Heart right ventricle (tissue), 16 donors: ENCODE results near the gene LNP1. TPM values are rescaled to one million over a fixed set of nuclear protein-coding genes. Genes with fewer than 3 reads are reported as not detected.
A peak's percentile ranks its signal among the peaks of the same experiment; 100 is the strongest.

Experiments
- ATAC-seq, 8 donors: fragments of 200-7000 bp; cut with Tn5 transposase; one replicate each; pipeline ENCODE4 v1.9.1; 2020; ENCODE audit warnings: mild to moderate bottlenecking in 8 of 8, moderate library complexity in 8 of 8, moderate number of reproducible peaks in 1 of 8
- DNase-seq, 2 donors: peaks; one replicate each; pipeline ENCODE4 v3.0.0-alpha.2; 2020
- H3K27ac ChIP-seq, 10 donors: fragments of 200-600 bp; sonication (generic) in 2 of 10; one replicate each; pipeline versions ENCODE4 v1.5.0 to v1.8.0; 2020 to 2022; ENCODE audit warnings: mild to moderate bottlenecking in 3 of 10
- H3K27me3 ChIP-seq, 7 donors: fragments of 200-600 bp; one replicate each; pipeline ENCODE4 v1.8.0; 2021 to 2022; ENCODE audit warnings: mild to moderate bottlenecking in 2 of 7
- H3K36me3 ChIP-seq, 9 donors: fragments of 200-600 bp; sonication (generic) in 1 of 9; one replicate each; pipeline versions ENCODE4 v1.5.0 to v1.8.0; 2020 to 2022; ENCODE audit warnings: mild to moderate bottlenecking in 2 of 9
- H3K4me1 ChIP-seq, 9 donors: fragments of 200-600 bp; sonication (generic) in 1 of 9; one replicate each; pipeline versions ENCODE4 v1.5.0 to v1.8.0; 2020 to 2022; ENCODE audit warnings: mild to moderate bottlenecking in 4 of 9
- H3K4me3 ChIP-seq, 10 donors: fragments of 200-600 bp; sonication (generic) in 2 of 10; one replicate each; pipeline versions ENCODE4 v1.5.0 to v1.8.0; 2020 to 2022; ENCODE audit warnings: mild to moderate bottlenecking in 7 of 10, moderate library complexity in 2 of 10
- H3K9me3 ChIP-seq, 11 donors: fragments of 200-600 bp in 10 of 11; sonication (generic) in 2 of 11; one replicate each; pipeline versions ENCODE4 v1.5.0 to v1.8.0; 2013 to 2022; ENCODE audit warnings: mild to moderate bottlenecking in 2 of 11, control low read depth in 1 of 11, moderate library complexity in 1 of 11
- WGBS, 2 donors: extraction: QIAGEN DNeasy Blood & Tissue Kit; methylation state at CpG; one replicate each; pipeline ENCODE4 v1.1.7; 2013; ENCODE audit warnings: inconsistent platforms in 1 of 2; 5-methylcytosine and 5-hydroxymethylcytosine counted together
- intact Hi-C, 10 donors: fragments of 100-400 bp; cut with DNase I; formaldehyde crosslinking; loops; one replicate each; pipeline versions ENCODE4 v1.11.1 to v1.14.2; 2022
- polyA plus RNA-seq, 2 donors: library from polyadenylated mRNA; stranded (reverse); fragments of 200-250 nt; gene quantifications; one replicate each; pipeline ENCODE4 v1.2.3, GENCODE V29; 2013
- total RNA-seq, 10 donors: library from RNA; stranded (reverse); fragmentation: NEBNext Ultra II Directional in 3 of 10; extraction: Animal tissue kit (Norgen Biotek cat#: 25700) in 3 of 10; gene quantifications; one replicate each; pipeline versions ENCODE4 v1.2.1 to v1.2.4, GENCODE V29; 2021 to 2023
- TF ChIP-seq, protein P1 (sequence below), 9 donors: fragments of 200-600 bp; sonication (generic) in 2 of 9; IDR thresholded peaks; one replicate each; pipeline versions ENCODE4 v1.5.0 to v1.8.0; 2021 to 2022; ENCODE audit warnings: antibody characterized with exemption in 9 of 9, mild to moderate bottlenecking in 5 of 9, moderate library complexity in 1 of 9
- donor health status: Arrhythmogenic right ventricular cardiomyopathy.
- donor health status: ischemic (EF 13 %, LVEDD 7.1; RV severe dilation, severe dysfunction).
- donor health status: healthy with polysubstance abuse.
- donor health status: DM: no; HTN: yes; CAD: no.
- donor health status: DM: no; HTN: no; CAD: no.
- donor health status: ischemic (EF 25% LVEDD 6.9; RV normal size, moderate dysfunction).
- donor health status: ischemic (EF 25% LVEDD 5.7; RV mildly dilated, moderate dysfunction).
- donor health status: healthy.
- donor health status: DM: yes; HTN: yes; CAD: no.
- donor health status: Ischemic cardiomyopathy.
- donor health status: ischemic (EF 35%, LVEDD 5.7; RV mildly dilated, moderate dysfunction).
- donor health status: nonischemic (EF 11% LVEDD 7.7; RV severe dilation, severe dysfunction).
- donor health status: DM: yes; HTN: yes; CAD: no.
- donor health status: PGD.
- donor health status: ischemic (EF 29% LVEDD 5.4; RV normal size, mild dysfunction).
- donor health status: nonischemic (EF 23%, LVEDD 6.1; RV moderate dilation, normal function).

LNP1 gene
- total and polyA plus RNA-seq, 12 donors, result 1.2 to 5.3 (median 3.8) TPM

DNA sequence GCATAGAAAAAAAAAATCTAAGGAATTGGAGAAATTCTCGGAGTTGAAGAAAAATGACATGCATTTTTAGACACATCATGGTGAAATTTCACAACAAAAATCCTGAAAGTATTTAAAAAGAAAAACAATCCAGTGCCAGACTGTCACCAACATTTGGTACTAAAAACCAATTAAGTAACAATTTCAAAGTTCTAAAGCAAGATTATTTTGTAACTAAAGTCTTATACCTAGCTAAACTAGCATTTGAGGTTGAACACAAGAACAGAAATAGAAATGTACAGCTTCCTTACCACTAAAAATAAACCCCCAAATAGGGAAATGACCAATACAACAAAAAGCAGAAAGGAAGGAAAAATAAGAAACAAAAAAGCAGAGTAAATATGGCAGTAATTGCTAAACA lies 12.3 kb upstream of the LNP1 start:
- Histone ChIP-seq H3K4me1 (peaks cover 0 to 30% (median 10%) of the 10 kb centered on the region in 9 donors), H3K9me3 (peaks cover 0 to 18% (median 11%) of the 10 kb centered on the region in 11 donors), H3K27ac (no peak overlapping the region), H3K27me3 (no peaks in the 10 kb centered on the region), H3K36me3 (peaks cover 0 to 52% (median 15%) of the 10 kb centered on the region in 9 donors), H3K4me3 (no peak overlapping the region)
- DNase-seq (no peak), ATAC-seq (no peak)
- intact Hi-C loops, result no loop called here
- 97 to 100% methylated on average over 1 of the region's 1 CpG for WGBS, 2 donors
- TF ChIP-seq, protein P1, sequence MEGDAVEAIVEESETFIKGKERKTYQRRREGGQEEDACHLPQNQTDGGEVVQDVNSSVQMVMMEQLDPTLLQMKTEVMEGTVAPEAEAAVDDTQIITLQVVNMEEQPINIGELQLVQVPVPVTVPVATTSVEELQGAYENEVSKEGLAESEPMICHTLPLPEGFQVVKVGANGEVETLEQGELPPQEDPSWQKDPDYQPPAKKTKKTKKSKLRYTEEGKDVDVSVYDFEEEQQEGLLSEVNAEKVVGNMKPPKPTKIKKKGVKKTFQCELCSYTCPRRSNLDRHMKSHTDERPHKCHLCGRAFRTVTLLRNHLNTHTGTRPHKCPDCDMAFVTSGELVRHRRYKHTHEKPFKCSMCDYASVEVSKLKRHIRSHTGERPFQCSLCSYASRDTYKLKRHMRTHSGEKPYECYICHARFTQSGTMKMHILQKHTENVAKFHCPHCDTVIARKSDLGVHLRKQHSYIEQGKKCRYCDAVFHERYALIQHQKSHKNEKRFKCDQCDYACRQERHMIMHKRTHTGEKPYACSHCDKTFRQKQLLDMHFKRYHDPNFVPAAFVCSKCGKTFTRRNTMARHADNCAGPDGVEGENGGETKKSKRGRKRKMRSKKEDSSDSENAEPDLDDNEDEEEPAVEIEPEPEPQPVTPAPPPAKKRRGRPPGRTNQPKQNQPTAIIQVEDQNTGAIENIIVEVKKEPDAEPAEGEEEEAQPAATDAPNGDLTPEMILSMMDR (IDR thresholded peaks at IDR 0.05), result no peak

DNA sequence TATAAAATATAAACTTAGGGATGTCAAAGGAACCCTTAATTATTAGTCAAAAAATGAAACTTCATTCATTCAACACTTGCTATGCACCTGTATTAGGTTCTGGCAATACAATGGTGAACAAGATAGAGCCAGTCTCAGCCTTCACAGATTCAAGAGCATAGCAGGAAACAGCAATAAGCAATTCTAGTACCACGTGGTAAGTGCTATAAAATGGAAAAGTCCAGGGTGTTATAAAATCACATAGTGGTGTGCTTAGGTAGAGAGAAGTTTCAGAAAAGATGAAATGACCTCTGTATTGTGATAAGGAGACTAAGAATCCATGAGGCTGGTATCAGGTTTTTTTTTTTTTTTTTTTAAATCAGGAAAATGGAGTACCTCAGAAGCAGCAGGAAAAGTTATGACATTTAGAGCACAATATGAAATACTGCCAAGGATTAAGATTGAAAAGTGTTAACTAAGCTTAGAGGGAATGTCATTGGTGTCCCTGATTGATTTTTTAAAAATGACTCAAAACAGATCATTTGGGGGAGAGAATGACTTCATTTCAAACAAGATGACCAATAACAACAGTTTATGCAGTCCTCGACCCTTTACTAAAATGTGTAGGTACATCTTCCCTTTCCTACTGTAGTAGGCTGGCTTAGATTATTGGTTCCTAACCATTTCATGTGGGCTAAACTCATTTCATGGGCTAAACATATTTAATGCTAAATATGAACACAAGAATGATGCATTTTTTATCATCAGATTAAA lies 5.5 kb upstream of the LNP1 start:
- WGBS, 2 donors, result 54 to 61% methylated on average over 2 of the region's 2 CpGs
- Histone ChIP-seq H3K36me3 (no peaks in the 10 kb centered on the region), H3K9me3 (no peaks in the 10 kb centered on the region), H3K27ac (peak overlapping the region in 2 of 10 donors; percentile 3 to 18), H3K4me3 (no peak overlapping the region), H3K4me1 (peaks cover 0 to 60% (median 38%) of the 10 kb centered on the region in 9 donors), H3K27me3 (no peaks in the 10 kb centered on the region)
- TF ChIP-seq, protein P1 (IDR thresholded peaks at IDR 0.05), result no peak
- DNase-seq (no peak), ATAC-seq (no peak)
- intact Hi-C loops, result loop anchor here in 1 of 10 donors (10.0 kb wide), 1 partner anchor 51 kb away; no protein-coding TSS in a partner anchor

DNA sequence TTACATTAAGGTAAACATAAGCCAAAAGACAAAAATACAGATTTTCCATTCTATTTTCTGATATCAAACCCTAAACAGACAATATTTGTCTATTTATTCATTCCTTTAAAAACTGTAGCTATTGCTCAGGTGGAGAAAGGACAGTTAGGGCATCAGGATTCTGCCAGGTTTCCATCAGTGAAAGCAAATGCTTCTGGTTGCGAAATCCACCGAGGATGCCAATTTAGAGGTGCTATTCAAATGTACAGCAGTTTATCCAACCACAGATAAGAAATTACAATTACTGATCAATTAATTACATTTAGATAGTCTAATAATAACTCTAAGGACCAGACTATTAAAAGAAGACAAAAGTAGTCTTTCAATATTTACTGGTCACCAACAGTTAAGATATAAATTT lies 4.4 kb upstream of the LNP1 start:
- no peak for ATAC-seq
- Histone ChIP-seq H3K27ac (peak overlapping the region in 4 of 10 donors; percentile 10 to 44 (median 19)), H3K4me3 (no peak overlapping the region), H3K4me1 (peaks cover 0 to 62% (median 41%) of the 10 kb centered on the region in 9 donors), H3K27me3 (no peaks in the 10 kb centered on the region), H3K9me3 (no peaks in the 10 kb centered on the region), H3K36me3 (no peaks in the 10 kb centered on the region)
- WGBS, 2 donors, result 48 to 72% methylated on average over 2 of the region's 2 CpGs
- intact Hi-C loops, result loop anchor here in 1 of 10 donors (10.0 kb wide), 1 partner anchor 52 kb away; no protein-coding TSS in a partner anchor
- TF ChIP-seq, protein P1 (IDR thresholded peaks at IDR 0.05), result no peak
- no peak for DNase-seq

DNA sequence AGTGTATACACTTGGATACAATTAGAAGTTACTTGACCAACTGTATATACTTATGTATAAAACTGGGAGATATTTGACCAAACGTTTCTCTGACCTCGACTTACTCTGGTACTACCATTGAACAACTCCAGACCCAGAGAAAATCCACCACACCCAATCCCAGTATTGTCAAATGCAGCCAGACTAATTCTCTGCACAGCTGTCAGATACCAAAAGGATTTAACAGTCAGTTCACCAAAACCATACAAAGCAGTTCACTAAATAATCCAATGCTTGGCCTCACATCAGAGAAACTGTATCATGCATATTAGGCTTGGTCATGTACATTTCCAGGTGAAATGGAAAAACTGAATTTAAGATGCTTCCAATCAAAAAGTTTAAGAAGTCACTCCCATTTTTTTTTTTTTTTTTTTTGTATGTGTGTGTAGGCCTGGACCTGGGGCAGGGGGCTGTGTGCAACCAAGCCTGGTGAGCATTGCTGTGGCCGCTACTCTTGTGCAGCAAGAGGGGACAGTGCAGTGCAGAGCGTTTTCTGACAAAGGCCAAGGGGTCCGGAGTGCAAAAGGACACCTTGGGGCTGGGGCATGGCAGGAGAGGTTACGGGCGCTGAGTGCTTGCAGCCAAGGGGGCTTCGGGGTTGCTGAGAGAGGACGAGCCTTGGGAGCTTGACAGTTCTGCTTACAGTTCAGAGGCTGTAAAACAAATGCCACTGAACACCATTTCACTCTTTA lies 1.8 kb upstream of the LNP1 start:
- H3K4me1 ChIP-seq, result peaks cover 0 to 74% (median 57%) of the 10 kb centered on the region in 9 donors
- H3K4me3 ChIP-seq, result peak overlapping the region; percentile 69 to 98 (median 90)
- H3K36me3 ChIP-seq, result no peaks in the 10 kb centered on the region
- WGBS, 2 donors, result 34% methylated on average over 9 of the region's 9 CpGs
- DNase-seq, result no peak
- intact Hi-C loops, result loop anchor here in 3 of 10 donors (5.0 to 10.0 kb wide), 5 partner anchors 55 to 137 kb away; partner anchors contain the start of genes NIT2 (in 1 of the 3), TBC1D23 (in 1 of the 3) and TMEM45A (in 1 of the 3)
- H3K27me3 ChIP-seq, result no peaks in the 10 kb centered on the region
- H3K9me3 ChIP-seq, result no peaks in the 10 kb centered on the region
- TF ChIP-seq, protein P1 (IDR thresholded peaks at IDR 0.05), result no peak
- peak overlapping the region in 8 of 10 donors; percentile 93 to 98 (median 95) for H3K27ac ChIP-seq
- ATAC-seq, result no peak
